Measurements from ENCODE around the gene TAOK3.

- TF ChIP-seq NFRKB (IDR thresholded peaks at IDR 0.05; ENCODE audit: low read depth), result no peak
- TF ChIP-seq SRSF9 (IDR thresholded peaks at IDR 0.05; ENCODE audit: borderline replicate concordance, low read depth, low read length), result no peak
- TF ChIP-seq CTCF (IDR thresholded peaks at IDR 0.05 in 2 of 3, conservative IDR thresholded peaks at IDR 0.05 in 1 of 3; ENCODE audit: insufficient read depth in 2 of 3, low read depth in 1 of 3, low read length in 3 of 3), result no peak
- TF ChIP-seq RBM39 (optimal IDR thresholded peaks at IDR 0.05; ENCODE audit: low read depth, low read length), result no peak
- no peak for TF ChIP-seq VEZF1 (CRISPR knock-in tag; IDR thresholded peaks at IDR 0.05)
- TF ChIP-seq TAF1 (IDR thresholded peaks at IDR 0.05; ENCODE audit: control insufficient read depth, extremely low read depth, insufficient read depth, low read length, severe bottlenecking), result no peak
These were observed 45.7 kb downstream of the TAOK3 start for GRCh38 chr12:118326991-118327390.

Measured in K562 (cell line).